A549 (cell line): Measurements from ENCODE around the gene F11R. TPM values are rescaled to one million over a fixed set of nuclear protein-coding genes. Genes with fewer than 3 reads are reported as not detected.

ENCODE experiments used
- ATAC-seq, 2 experiments: fragments of 200-7000 bp in 1 of 2; fragments of >200 bp in 1 of 2; cut with Nextera tagmentation in 1 of 2; cut with Tn5 transposase in 1 of 2; 3 replicates each; pipeline versions ENCODE4 v1.8.0 to v1.9.1; 2018 to 2020; ENCODE audit warnings: mild to moderate bottlenecking in 1 of 2, moderate library complexity in 1 of 2
- CTCF ChIA-PET: fragments of 300-600 bp; sonication (Branson Sonifier 250); formaldehyde crosslinking; extraction: SDS; loops from one replicate; lab custom pipeline; 2021; ENCODE audit warnings: antibody characterized with exemption, inconsistent platforms; lab: Yijun Ruan, JAX
- POLR2A ChIA-PET: fragments of 350-600 bp; formaldehyde crosslinking; extraction: SDS; loops from one replicate; lab custom pipeline; 2021; ENCODE audit warnings: antibody characterized with exemption, inconsistent platforms; lab: Yijun Ruan, JAX
- DNase-seq, 2 experiments: peaks; one replicate each; pipeline versions ENCODE4 v3.0.0 to v3.0.0-alpha.2; 2011 to 2016; ENCODE audit warnings: low read depth in 1 of 2, low spot score in 1 of 2
- FAIRE-seq: peaks from 2 replicates; lab custom pipeline; 2011; peaks lifted over from hg19 to GRCh38; lab: Jason Lieb, UNC
- H3K27ac ChIP-seq, 2 experiments: fragments of >200 bp; sonication (Bioruptor Twin); formaldehyde crosslinking; 3 replicates each; pipeline ENCODE4 v1.5.1; 2016 to 2017
- H3K4me1 ChIP-seq: fragments of >200 bp; sonication (Bioruptor Twin); formaldehyde crosslinking; 3 replicates; pipeline ENCODE4 v1.6.1; 2016
- H3K4me2 ChIP-seq: fragments of >200 bp; sonication (Bioruptor Twin); formaldehyde crosslinking; 3 replicates; pipeline ENCODE4 v1.6.1; 2016
- H3K4me3 ChIP-seq: fragments of >200 bp; sonication (Bioruptor Twin); formaldehyde crosslinking; 3 replicates; pipeline ENCODE4 v1.5.1; 2016
- H3K9me3 ChIP-seq: fragments of >200 bp; sonication (Bioruptor Twin); formaldehyde crosslinking; 3 replicates; pipeline ENCODE4 v1.6.1; 2016
- ATOH8 ChIP-seq: fragments of 250-450 bp; sonication (Bioruptor Pico); IDR thresholded peaks from 2 replicates; pipeline ENCODE4 v1.5.0; 2020; ENCODE audit warnings: low read depth, mild to moderate bottlenecking, moderate library complexity
- BCL3 ChIP-seq: fragments of >200 bp; sonication (Bioruptor Twin); formaldehyde crosslinking; IDR thresholded peaks from 3 replicates; pipeline ENCODE4 v1.6.1; 2016
- BHLHE40 ChIP-seq: IDR thresholded peaks from 2 replicates; pipeline ENCODE4 v1.6.1; 2012; ENCODE audit warnings: low read depth, low read length, inconsistent platforms
- CBX8 ChIP-seq: fragments of 200-600 bp; sonication (generic); IDR thresholded peaks from 2 replicates; pipeline ENCODE4 v1.6.1; 2016
- CTCF ChIP-seq: fragments of >200 bp; sonication (Bioruptor Twin); formaldehyde crosslinking; IDR thresholded peaks from 3 replicates; pipeline ENCODE4 v1.5.1; 2016
- E2F6 ChIP-seq: IDR thresholded peaks from 2 replicates; pipeline ENCODE4 v1.6.1; 2012; ENCODE audit warnings: low read depth, borderline replicate concordance
- EP300 ChIP-seq, 2 experiments: fragments of >200 bp; sonication (Bioruptor Twin); formaldehyde crosslinking; IDR thresholded peaks; 2 replicates in 1 of 2; 3 replicates in 1 of 2; pipeline ENCODE4 v1.6.1; 2016 to 2017
- FOXS1 ChIP-seq: fragments of 250-450 bp; sonication (Bioruptor Pico); IDR thresholded peaks from 2 replicates; pipeline ENCODE4 v1.5.0; 2020; ENCODE audit warnings: mild to moderate bottlenecking, moderate library complexity
- HDAC2 ChIP-seq: fragments of 200-600 bp; sonication (generic); IDR thresholded peaks from 2 replicates; pipeline ENCODE4 v1.6.1; 2016
- KDM1A ChIP-seq: fragments of 200-600 bp; sonication (generic); IDR thresholded peaks from 2 replicates; pipeline ENCODE4 v1.6.1; 2016; ENCODE audit warnings: low read depth, mild to moderate bottlenecking
- NFE2L2 ChIP-seq: fragments of 150-350 bp; conservative IDR thresholded peaks from 2 replicates; pipeline ENCODE4 v1.6.1; 2014; ENCODE audit warnings: low read length
- NPAS2 ChIP-seq: fragments of 250-450 bp; sonication (Bioruptor Pico); IDR thresholded peaks from 2 replicates; pipeline ENCODE4 v1.8.0; 2022; ENCODE audit warnings: mild to moderate bottlenecking, moderate library complexity, borderline replicate concordance
- NR3C1 ChIP-seq: fragments of >200 bp; sonication (Bioruptor Twin); formaldehyde crosslinking; IDR thresholded peaks from 3 replicates; pipeline ENCODE4 v1.6.1; 2017
- PHF8 ChIP-seq: fragments of 200-600 bp; sonication (generic); IDR thresholded peaks from 2 replicates; pipeline ENCODE4 v1.6.1; 2016; ENCODE audit warnings: low read depth, mild to moderate bottlenecking, antibody characterized with exemption, moderate library complexity, borderline replicate concordance
- POLR2AphosphoS2 ChIP-seq: conservative IDR thresholded peaks from 2 replicates; pipeline ENCODE4 v1.6.1; 2012; ENCODE audit warnings: low read length, improper control_type of control experiment, inconsistent platforms
- RAD21 ChIP-seq, 2 experiments: fragments of >200 bp in 1 of 2; sonication (Bioruptor Twin) in 1 of 2; formaldehyde crosslinking in 1 of 2; IDR thresholded peaks in 1 of 2; conservative IDR thresholded peaks in 1 of 2; 2 replicates in 1 of 2; 3 replicates in 1 of 2; pipeline ENCODE4 v1.6.1; 2012 to 2018; ENCODE audit warnings: inconsistent platforms in 1 of 2
- RFX5 ChIP-seq: fragments of 450-650 bp; IDR thresholded peaks from 2 replicates; pipeline ENCODE4 v1.7.1; 2014; ENCODE audit warnings: antibody characterized with exemption, mild to moderate bottlenecking, moderate library complexity
- SMC3 ChIP-seq: fragments of >200 bp; sonication (Bioruptor Twin); formaldehyde crosslinking; IDR thresholded peaks from 3 replicates; pipeline ENCODE4 v1.6.1; 2018; ENCODE audit warnings: inconsistent platforms
- SREBF2 ChIP-seq: fragments of 450-650 bp; IDR thresholded peaks from 2 replicates; pipeline ENCODE4 v1.6.1; 2014; ENCODE audit warnings: mild to moderate bottlenecking, moderate library complexity
- TP53 ChIP-seq: fragments of 250-450 bp; sonication (Bioruptor Pico); IDR thresholded peaks from 2 replicates; pipeline ENCODE4 v1.5.0; 2021; ENCODE audit warnings: mild to moderate bottlenecking, moderate library complexity
- USF2 ChIP-seq: fragments of 450-650 bp; IDR thresholded peaks from 2 replicates; pipeline ENCODE4 v1.6.1; 2014; ENCODE audit warnings: antibody characterized with exemption
- ZSCAN20 ChIP-seq: fragments of 250-450 bp; sonication (Bioruptor Pico); IDR thresholded peaks from 2 replicates; pipeline ENCODE4 v1.8.0; 2022; ENCODE audit warnings: mild to moderate bottlenecking, moderate library complexity
- WGBS: methylation state at CpG from one replicate; pipeline ENCODE4 v1.1.6; 2017; ENCODE audit errors: missing lambda C conversion rate; 5-methylcytosine and 5-hydroxymethylcytosine counted together
- polyA plus RNA-seq, 4 experiments: library from polyadenylated mRNA; depleted of rRNA in 3 of 4; stranded (reverse); fragments of >200 nt; fragmentation: RNase III in 1 of 4; extraction: RNeasy Plus Mini Kit Qiagen cat#74134 plus additional on column Dnase treatment in 1 of 4; gene quantifications; 2 replicates in 3 of 4; 3 replicates in 1 of 4; pipeline ENCODE4 v1.2.3, GENCODE V29; 2011 to 2017
- TF ChIP-seq, protein P1 (sequence below): IDR thresholded peaks from 2 replicates; pipeline ENCODE4 v1.6.1; 2012

F11R gene
- polyA plus RNA-seq, 2 of the 4 experiments (the other 2 are of a cell fraction) = 30.3 to 62.0 TPM

DNA sequence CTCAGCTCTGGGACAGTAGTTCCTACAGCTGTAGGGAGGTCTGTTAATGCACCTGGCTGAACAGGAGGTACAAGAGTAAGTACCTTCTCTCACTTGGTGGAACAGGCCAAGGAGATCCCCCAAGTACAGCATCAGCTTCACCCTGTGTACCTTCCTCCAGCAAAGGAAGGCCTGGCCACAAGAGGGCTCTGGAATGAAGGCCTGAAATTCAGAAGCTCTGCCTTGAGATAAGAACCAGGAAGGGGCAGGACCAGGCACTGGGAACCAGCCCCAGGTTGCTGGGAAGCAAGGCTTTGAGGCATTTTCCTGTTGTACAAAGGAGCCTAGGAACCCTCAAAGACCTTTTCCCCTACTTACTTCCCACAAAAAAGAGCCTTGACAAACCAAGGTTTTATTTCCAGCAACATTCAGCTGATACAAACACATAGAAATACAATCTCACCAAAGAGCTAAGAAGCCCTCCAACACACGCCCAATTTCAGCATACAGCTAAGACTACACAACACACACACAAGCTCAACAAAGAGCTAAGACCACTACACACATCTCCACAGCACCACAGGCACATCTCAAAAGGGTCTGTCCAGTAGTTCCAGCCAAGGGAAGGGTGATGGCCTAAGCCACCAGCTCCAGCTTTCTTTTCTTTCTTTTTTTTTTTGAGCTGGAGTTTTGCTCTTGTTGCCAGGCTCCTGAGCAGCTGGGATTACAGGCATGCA lies 23.5 kb downstream of the F11R start:
- peak overlapping the region; percentile 28 to 77; a peak in 4 of 6 replicates for H3K27ac ChIP-seq
- FAIRE-seq = no peak
- H3K4me2 ChIP-seq = no peak overlapping the region
- no peaks in the 10 kb centered on the region for H3K9me3 ChIP-seq
- peaks cover 28% of the 10 kb centered on the region for H3K4me1 ChIP-seq
- H3K4me3 ChIP-seq = no peak overlapping the region
- ATAC-seq = peak; percentile 88 to 92
- CTCF ChIA-PET = interaction anchor here (0.6 to 11.1 kb wide), 30 partner anchors 8 to 195 kb away, joined by 3 to 176 read pairs (median 4); partner anchors contain the start of genes F11R, KLHDC9, TSTD1 and USF1
- POLR2A ChIA-PET = interaction anchor here (0.5 to 2.7 kb wide), 6 partner anchors 16 to 135 kb away, joined by 4 to 16 read pairs (median 8); partner anchors contain the start of genes DEDD, F11R and USF1
- peak; percentile 80 to 86 for DNase-seq
- WGBS = 94% methylated on average over 1 of the region's 1 CpG
- no peak for TF ChIP-seq NFE2L2
- TF ChIP-seq ZSCAN20 (CRISPR knock-in tag) = no peak
- TF ChIP-seq NR3C1 = no peak
- no peak for TF ChIP-seq USF2
- no peak for TF ChIP-seq EP300 (IDR thresholded peaks at IDR 0.05)
- TF ChIP-seq BHLHE40 = no peak
- TF ChIP-seq PHF8 = no peak
- TF ChIP-seq SMC3 = peak; percentile 78
- no peak for TF ChIP-seq KDM1A
- TF ChIP-seq TP53 = no peak
- TF ChIP-seq E2F6 = no peak
- no peak for TF ChIP-seq FOXS1 (CRISPR knock-in tag)
- TF ChIP-seq SREBF2 = no peak
- no peak for TF ChIP-seq ATOH8 (CRISPR knock-in tag)
- TF ChIP-seq CBX8 = no peak
- TF ChIP-seq POLR2AphosphoS2 = no peak
- TF ChIP-seq HDAC2 = no peak
- no peak for TF ChIP-seq BCL3
- peak; percentile 67 to 69 for TF ChIP-seq RAD21 (conservative IDR thresholded peaks at IDR 0.05 in 1 of 2, IDR thresholded peaks at IDR 0.05 in 1 of 2)
- TF ChIP-seq NPAS2 = no peak
- peak; percentile 59 for TF ChIP-seq CTCF
- no peak for TF ChIP-seq RFX5
- TF ChIP-seq, protein P1, sequence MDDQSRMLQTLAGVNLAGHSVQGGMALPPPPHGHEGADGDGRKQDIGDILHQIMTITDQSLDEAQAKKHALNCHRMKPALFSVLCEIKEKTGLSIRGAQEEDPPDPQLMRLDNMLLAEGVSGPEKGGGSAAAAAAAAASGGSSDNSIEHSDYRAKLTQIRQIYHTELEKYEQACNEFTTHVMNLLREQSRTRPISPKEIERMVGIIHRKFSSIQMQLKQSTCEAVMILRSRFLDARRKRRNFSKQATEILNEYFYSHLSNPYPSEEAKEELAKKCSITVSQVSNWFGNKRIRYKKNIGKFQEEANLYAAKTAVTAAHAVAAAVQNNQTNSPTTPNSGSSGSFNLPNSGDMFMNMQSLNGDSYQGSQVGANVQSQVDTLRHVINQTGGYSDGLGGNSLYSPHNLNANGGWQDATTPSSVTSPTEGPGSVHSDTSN = no peak
